AG04449 (cell line): ENCODE data around the gene PXYLP1.

Source experiments
- CTCF ChIA-PET: fragments of 350-600 bp; formaldehyde crosslinking; extraction: SDS; loops from one replicate; lab custom pipeline; 2021; ENCODE audit warnings: antibody characterized with exemption; lab: Yijun Ruan, JAX
- POLR2A ChIA-PET: fragments of 400-600, 350-600 bp; formaldehyde crosslinking; extraction: SDS; loops from one replicate; lab custom pipeline; 2020; ENCODE audit warnings: antibody characterized with exemption, inconsistent platforms; lab: Yijun Ruan, JAX
- DNase-seq: peaks from one replicate; pipeline ENCODE4 v3.0.0-alpha.2; 2010; ENCODE audit warnings: low read depth, low spot score
- H3K4me3 ChIP-seq: 2 replicates; pipeline ENCODE4 v1.5.1; 2011; ENCODE audit warnings: low read depth, mild to moderate bottlenecking, control low read depth, low read length
- TF ChIP-seq, protein P1 (sequence below): IDR thresholded peaks from one replicate; pipeline ENCODE4 v1.5.1; 2011; ENCODE audit warnings: mild to moderate bottlenecking, moderate library complexity, low read length, control low read depth, inconsistent platforms; ENCODE audit not compliant: insufficient read depth; ENCODE audit errors: missing control alignments

Gene PXYLP1

DNA sequence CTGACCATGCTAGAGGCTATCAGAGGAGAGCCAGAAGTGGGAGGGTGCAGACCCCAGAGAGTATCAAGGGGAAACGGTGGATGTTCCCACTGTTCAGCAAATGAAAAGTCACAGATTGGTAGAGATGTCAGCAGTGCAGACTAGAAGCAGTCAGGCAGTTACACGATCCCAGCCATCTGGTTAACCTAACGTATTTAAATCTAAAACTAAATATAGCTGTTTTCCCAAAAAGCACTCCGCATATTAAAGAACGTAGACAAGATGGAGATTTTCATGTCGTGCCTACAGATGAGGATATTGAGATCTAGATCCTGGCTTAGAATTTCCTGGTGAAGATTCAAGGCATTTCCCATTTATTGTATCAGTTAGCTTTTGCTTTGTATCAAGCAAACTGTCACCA lies 25.2 kb downstream of the PXYLP1 start:
- CTCF ChIA-PET: interaction anchor here (1.3 kb wide), 2 partner anchors 9 to 17 kb away, joined by 3 to 4 read pairs; no protein-coding TSS in a partner anchor
- POLR2A ChIA-PET: no interaction called here

DNA sequence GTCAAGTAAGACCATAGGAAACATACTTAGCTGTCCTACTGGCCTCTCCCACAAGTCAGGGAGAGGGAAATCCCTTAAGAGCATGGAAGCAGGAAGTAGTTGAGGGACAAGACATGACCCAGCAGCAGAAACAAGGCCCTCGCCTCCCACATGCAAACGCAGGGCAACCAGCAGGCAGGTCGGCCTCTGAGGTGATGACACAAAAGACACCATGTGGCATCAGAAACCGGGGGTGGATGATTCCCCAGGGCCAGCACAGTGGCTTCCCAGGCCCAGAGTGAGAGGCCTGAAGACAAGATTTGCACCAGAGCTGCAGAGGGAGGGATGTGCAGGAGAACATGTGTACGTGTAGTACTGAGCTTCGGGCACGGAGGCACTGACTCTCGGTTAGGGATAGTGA lies 26.3 kb downstream of the PXYLP1 start:
- TF ChIP-seq, protein P1, sequence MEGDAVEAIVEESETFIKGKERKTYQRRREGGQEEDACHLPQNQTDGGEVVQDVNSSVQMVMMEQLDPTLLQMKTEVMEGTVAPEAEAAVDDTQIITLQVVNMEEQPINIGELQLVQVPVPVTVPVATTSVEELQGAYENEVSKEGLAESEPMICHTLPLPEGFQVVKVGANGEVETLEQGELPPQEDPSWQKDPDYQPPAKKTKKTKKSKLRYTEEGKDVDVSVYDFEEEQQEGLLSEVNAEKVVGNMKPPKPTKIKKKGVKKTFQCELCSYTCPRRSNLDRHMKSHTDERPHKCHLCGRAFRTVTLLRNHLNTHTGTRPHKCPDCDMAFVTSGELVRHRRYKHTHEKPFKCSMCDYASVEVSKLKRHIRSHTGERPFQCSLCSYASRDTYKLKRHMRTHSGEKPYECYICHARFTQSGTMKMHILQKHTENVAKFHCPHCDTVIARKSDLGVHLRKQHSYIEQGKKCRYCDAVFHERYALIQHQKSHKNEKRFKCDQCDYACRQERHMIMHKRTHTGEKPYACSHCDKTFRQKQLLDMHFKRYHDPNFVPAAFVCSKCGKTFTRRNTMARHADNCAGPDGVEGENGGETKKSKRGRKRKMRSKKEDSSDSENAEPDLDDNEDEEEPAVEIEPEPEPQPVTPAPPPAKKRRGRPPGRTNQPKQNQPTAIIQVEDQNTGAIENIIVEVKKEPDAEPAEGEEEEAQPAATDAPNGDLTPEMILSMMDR: no peak
- no peak overlapping the region for H3K4me3 ChIP-seq
- POLR2A ChIA-PET: no interaction called here
- CTCF ChIA-PET: interaction anchor here (1.8 to 2.3 kb wide), 3 partner anchors 12 to 46 kb away, joined by 6 to 14 read pairs (median 8); partner anchors contain the start of gene PXYLP1
- no peak for DNase-seq

More for the DNA sequence above, 25.2 kb downstream of the PXYLP1 start:
- TF ChIP-seq, protein P1: no peak
- H3K4me3 ChIP-seq: no peak overlapping the region
- no peak for DNase-seq

DNA sequence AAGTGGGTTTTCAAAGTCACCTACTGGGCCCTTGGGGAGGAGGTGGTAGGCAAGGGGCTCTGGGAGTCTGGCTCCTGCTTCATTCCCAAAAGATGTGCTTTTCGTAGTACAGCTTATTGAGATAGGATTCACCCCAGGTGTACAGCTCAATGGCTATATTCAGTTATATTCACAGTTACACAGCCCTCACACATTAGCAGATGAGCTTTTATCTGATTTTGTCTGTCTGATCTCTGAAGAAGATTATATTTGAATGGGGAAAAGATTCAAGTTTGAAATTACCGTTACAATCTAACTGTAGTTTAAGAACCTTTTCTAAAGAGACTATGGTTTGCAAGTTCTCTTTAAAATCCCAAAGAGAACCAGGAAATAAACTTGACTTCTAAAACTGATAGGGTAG lies 27.3 kb downstream of the PXYLP1 start:
- TF ChIP-seq, protein P1: no peak
- DNase-seq: no peak
- POLR2A ChIA-PET: interaction anchor here (0.7 kb wide), 1 partner anchor 48 kb away, joined by 3 read pairs; no protein-coding TSS in a partner anchor
- CTCF ChIA-PET: interaction anchor here (1.8 to 2.3 kb wide), 3 partner anchors 13 to 45 kb away, joined by 6 to 14 read pairs (median 8); partner anchors contain the start of gene PXYLP1
- H3K4me3 ChIP-seq: no peak overlapping the region

DNA sequence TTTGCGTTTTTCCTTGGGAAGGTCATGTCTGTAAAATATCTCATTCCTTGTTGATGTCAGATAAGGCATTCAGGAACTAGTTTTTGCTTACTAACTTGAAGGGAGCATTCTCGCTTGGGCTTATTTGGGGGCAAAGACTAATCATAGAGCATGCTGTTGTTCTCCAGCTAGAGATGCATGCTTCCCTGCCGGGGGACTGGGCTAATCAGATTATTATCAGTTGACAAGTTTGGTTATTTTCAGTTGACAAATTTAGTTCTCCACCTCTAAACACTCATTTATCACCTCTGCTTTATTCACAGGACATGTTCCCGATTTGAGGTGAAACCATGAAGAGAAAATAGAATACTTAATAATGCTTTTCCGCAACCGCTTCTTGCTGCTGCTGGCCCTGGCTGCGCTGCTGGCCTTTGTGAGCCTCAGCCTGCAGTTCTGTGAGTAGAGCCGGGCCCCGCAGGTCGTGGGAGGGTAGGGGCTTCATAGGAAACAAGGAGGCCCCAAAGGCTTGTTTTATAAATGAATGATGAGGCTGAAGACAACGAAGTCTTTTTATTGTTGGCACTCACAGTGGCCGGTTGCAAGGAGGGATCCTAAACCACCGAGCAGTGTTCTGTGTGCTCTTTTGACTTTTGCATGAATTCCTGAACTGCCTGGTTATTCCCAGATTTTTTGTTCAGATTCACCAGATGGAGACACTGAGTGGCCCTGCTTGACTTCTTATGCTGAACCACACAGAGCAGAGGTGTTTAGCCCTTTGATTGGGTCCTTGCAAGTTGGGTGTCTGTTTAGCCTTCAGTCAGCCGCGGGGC lies 28.4 kb downstream of the PXYLP1 start:
- ChIA-PET POLR2A (interaction anchor here (0.7 kb wide), 1 partner anchor 47 kb away, joined by 3 read pairs; no protein-coding TSS in a partner anchor), CTCF (interaction anchor here (1.8 to 2.3 kb wide), 2 partner anchors 28 to 44 kb away, joined by 8 to 14 read pairs; partner anchors contain the start of gene PXYLP1)
- no peak for DNase-seq
- H3K4me3 ChIP-seq: no peak overlapping the region
- TF ChIP-seq, protein P1: no peak

DNA sequence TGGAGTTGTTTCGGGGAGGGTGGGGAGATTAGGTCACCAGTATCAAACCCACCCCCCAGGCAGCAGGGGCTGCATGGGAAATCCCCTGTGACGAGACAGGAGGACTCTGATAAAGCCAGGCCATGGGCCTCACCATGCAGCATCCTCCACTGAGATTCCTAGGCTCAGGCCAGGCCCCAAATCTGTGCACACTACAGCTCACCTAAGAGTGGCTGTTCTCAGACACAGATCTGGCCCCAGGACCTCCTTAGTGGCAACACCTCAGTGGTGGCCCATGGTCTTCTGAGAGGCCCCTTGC lies 29.0 kb downstream of the PXYLP1 start:
- H3K4me3 ChIP-seq: no peak overlapping the region
- no peak for DNase-seq
- ChIA-PET CTCF (no interaction called here), POLR2A (no interaction called here)
- TF ChIP-seq, protein P1: no peak
